ENCODE data around the gene DHX15. TPM values are rescaled to one million over a fixed set of nuclear protein-coding genes. Genes with fewer than 3 reads are reported as not detected.

The DHX15 gene
- total RNA-seq, 1 donor from 2014 or later = 165 TPM

- Histone ChIP-seq H3K27me3 (ENCODE audit: control insufficient read depth in 3 of 3, insufficient read depth in 3 of 3, low read length in 3 of 3) (no peaks in the 10 kb centered on the region), H3K27ac (ENCODE audit: low read depth, low read length) (no peak overlapping the region), H3K4me3 (ENCODE audit: low read length in 3 of 3) (no peak overlapping the region), H3K9me3 (ENCODE audit: control insufficient read depth in 3 of 3, low read length in 3 of 3) (no peaks in the 10 kb centered on the region), H3K36me3 (ENCODE audit: control insufficient read depth in 3 of 3, insufficient read depth in 3 of 3, low read length in 3 of 3) (peaks cover 0 to 13% (median 11%) of the 10 kb centered on the region in 3 donors), H3K9ac (ENCODE audit: low read depth in 1 of 3, low read length in 3 of 3) (no peak overlapping the region), H3K4me1 (ENCODE audit: control insufficient read depth in 3 of 3, insufficient read depth in 3 of 3, low read length in 3 of 3) (peaks cover 3 to 8% (median 7%) of the 10 kb centered on the region in 3 donors)
Observed at GRCh38 chr4:24521544-24521943, 62.8 kb downstream of the DHX15 start.

- Histone ChIP-seq H3K36me3 (ENCODE audit: control insufficient read depth in 3 of 3, insufficient read depth in 3 of 3, low read length in 3 of 3) (peaks cover 0 to 6% (median 3%) of the 10 kb centered on the region in 3 donors), H3K9me3 (ENCODE audit: control insufficient read depth in 3 of 3, low read length in 3 of 3) (no peaks in the 10 kb centered on the region), H3K27ac (ENCODE audit: low read depth, low read length) (no peak overlapping the region), H3K4me3 (ENCODE audit: low read length in 3 of 3) (no peak overlapping the region), H3K27me3 (ENCODE audit: control insufficient read depth in 3 of 3, insufficient read depth in 3 of 3, low read length in 3 of 3) (no peaks in the 10 kb centered on the region), H3K9ac (ENCODE audit: low read depth in 1 of 3, low read length in 3 of 3) (no peak overlapping the region), H3K4me1 (ENCODE audit: control insufficient read depth in 3 of 3, insufficient read depth in 3 of 3, low read length in 3 of 3) (peaks cover 3 to 8% (median 7%) of the 10 kb centered on the region in 3 donors)
Observed at GRCh38 chr4:24519649-24520048, 64.7 kb downstream of the DHX15 start.

GRCh38 chr4:24517676-24518075 lies 66.7 kb downstream of the DHX15 start:
- Histone ChIP-seq H3K9me3 (ENCODE audit: control insufficient read depth in 3 of 3, low read length in 3 of 3) (no peaks in the 10 kb centered on the region), H3K27ac (ENCODE audit: low read depth, low read length) (no peak overlapping the region), H3K36me3 (ENCODE audit: control insufficient read depth in 3 of 3, insufficient read depth in 3 of 3, low read length in 3 of 3) (peaks cover 0 to 4% (median 0%) of the 10 kb centered on the region in 3 donors), H3K4me1 (ENCODE audit: control insufficient read depth in 3 of 3, insufficient read depth in 3 of 3, low read length in 3 of 3) (peaks cover 3 to 8% (median 7%) of the 10 kb centered on the region in 3 donors), H3K4me3 (ENCODE audit: low read length in 3 of 3) (no peak overlapping the region), H3K9ac (ENCODE audit: low read depth in 1 of 3, low read length in 3 of 3) (no peak overlapping the region), H3K27me3 (ENCODE audit: control insufficient read depth in 3 of 3, insufficient read depth in 3 of 3, low read length in 3 of 3) (no peaks in the 10 kb centered on the region)

GRCh38 chr4:24516926-24517325 lies 67.4 kb downstream of the DHX15 start:
- Histone ChIP-seq H3K4me1 (ENCODE audit: control insufficient read depth in 3 of 3, insufficient read depth in 3 of 3, low read length in 3 of 3) (peaks cover 3 to 8% (median 7%) of the 10 kb centered on the region in 3 donors), H3K36me3 (ENCODE audit: control insufficient read depth in 3 of 3, insufficient read depth in 3 of 3, low read length in 3 of 3) (peaks cover 0 to 4% (median 0%) of the 10 kb centered on the region in 3 donors), H3K27me3 (ENCODE audit: control insufficient read depth in 3 of 3, insufficient read depth in 3 of 3, low read length in 3 of 3) (no peaks in the 10 kb centered on the region), H3K4me3 (ENCODE audit: low read length in 3 of 3) (no peak overlapping the region), H3K9me3 (ENCODE audit: control insufficient read depth in 3 of 3, low read length in 3 of 3) (no peaks in the 10 kb centered on the region), H3K9ac (ENCODE audit: low read depth in 1 of 3, low read length in 3 of 3) (no peak overlapping the region), H3K27ac (ENCODE audit: low read depth, low read length) (no peak overlapping the region)

- Histone ChIP-seq H3K36me3 (ENCODE audit: control insufficient read depth in 3 of 3, insufficient read depth in 3 of 3, low read length in 3 of 3) (peaks cover 0 to 4% (median 0%) of the 10 kb centered on the region in 3 donors), H3K27me3 (ENCODE audit: control insufficient read depth in 3 of 3, insufficient read depth in 3 of 3, low read length in 3 of 3) (no peaks in the 10 kb centered on the region)
Observed at GRCh38 chr4:24515698-24516097, 68.7 kb downstream of the DHX15 start.

GRCh38 chr4:24514808-24515207 lies 69.5 kb downstream of the DHX15 start:
- H3K36me3 ChIP-seq (ENCODE audit: control insufficient read depth in 3 of 3, insufficient read depth in 3 of 3, low read length in 3 of 3) = peaks cover 0 to 4% (median 0%) of the 10 kb centered on the region in 3 donors
- no peak overlapping the region for H3K4me3 ChIP-seq (ENCODE audit: low read length in 3 of 3)
- no peak overlapping the region for H3K27ac ChIP-seq (ENCODE audit: low read depth, low read length)
- peaks cover 3 to 7% (median 7%) of the 10 kb centered on the region in 3 donors for H3K4me1 ChIP-seq (ENCODE audit: control insufficient read depth in 3 of 3, insufficient read depth in 3 of 3, low read length in 3 of 3)
- H3K9ac ChIP-seq (ENCODE audit: low read depth in 1 of 3, low read length in 3 of 3) = no peak overlapping the region
- no peaks in the 10 kb centered on the region for H3K9me3 ChIP-seq (ENCODE audit: control insufficient read depth in 3 of 3, low read length in 3 of 3)
- H3K27me3 ChIP-seq (ENCODE audit: control insufficient read depth in 3 of 3, insufficient read depth in 3 of 3, low read length in 3 of 3) = no peaks in the 10 kb centered on the region

More at GRCh38 chr4:24515698-24516097, 68.7 kb downstream of the DHX15 start:
- no peak overlapping the region for H3K4me3 ChIP-seq (ENCODE audit: low read length in 3 of 3)
- H3K4me1 ChIP-seq (ENCODE audit: control insufficient read depth in 3 of 3, insufficient read depth in 3 of 3, low read length in 3 of 3) = peaks cover 3 to 8% (median 7%) of the 10 kb centered on the region in 3 donors
- no peaks in the 10 kb centered on the region for H3K9me3 ChIP-seq (ENCODE audit: control insufficient read depth in 3 of 3, low read length in 3 of 3)
- no peak overlapping the region for H3K27ac ChIP-seq (ENCODE audit: low read depth, low read length)
- no peak overlapping the region for H3K9ac ChIP-seq (ENCODE audit: low read depth in 1 of 3, low read length in 3 of 3)

GRCh38 chr4:24513718-24514117 lies 70.6 kb downstream of the DHX15 start:
- H3K4me1 ChIP-seq (ENCODE audit: control insufficient read depth in 3 of 3, insufficient read depth in 3 of 3, low read length in 3 of 3) = peaks cover 3% of the 10 kb centered on the region in 3 donors
- no peak overlapping the region for H3K9ac ChIP-seq (ENCODE audit: low read depth in 1 of 3, low read length in 3 of 3)
- H3K27me3 ChIP-seq (ENCODE audit: control insufficient read depth in 3 of 3, insufficient read depth in 3 of 3, low read length in 3 of 3) = no peaks in the 10 kb centered on the region
- H3K9me3 ChIP-seq (ENCODE audit: control insufficient read depth in 3 of 3, low read length in 3 of 3) = no peaks in the 10 kb centered on the region
- no peak overlapping the region for H3K4me3 ChIP-seq (ENCODE audit: low read length in 3 of 3)
- no peak overlapping the region for H3K27ac ChIP-seq (ENCODE audit: low read depth, low read length)
- H3K36me3 ChIP-seq (ENCODE audit: control insufficient read depth in 3 of 3, insufficient read depth in 3 of 3, low read length in 3 of 3) = peaks cover 0 to 4% (median 0%) of the 10 kb centered on the region in 3 donors

- H3K36me3 ChIP-seq (ENCODE audit: control insufficient read depth in 3 of 3, insufficient read depth in 3 of 3, low read length in 3 of 3) = peaks cover 0 to 4% (median 0%) of the 10 kb centered on the region in 3 donors
- H3K27me3 ChIP-seq (ENCODE audit: control insufficient read depth in 3 of 3, insufficient read depth in 3 of 3, low read length in 3 of 3) = no peaks in the 10 kb centered on the region
- no peak overlapping the region for H3K27ac ChIP-seq (ENCODE audit: low read depth, low read length)
- no peak overlapping the region for H3K4me3 ChIP-seq (ENCODE audit: low read length in 3 of 3)
- no peaks in the 10 kb centered on the region for H3K4me1 ChIP-seq (ENCODE audit: control insufficient read depth in 3 of 3, insufficient read depth in 3 of 3, low read length in 3 of 3)
- H3K9ac ChIP-seq (ENCODE audit: low read depth in 1 of 3, low read length in 3 of 3) = no peak overlapping the region
- H3K9me3 ChIP-seq (ENCODE audit: control insufficient read depth in 3 of 3, low read length in 3 of 3) = no peaks in the 10 kb centered on the region
Observed at GRCh38 chr4:24511371-24512063, 72.8 kb downstream of the DHX15 start.

- Histone ChIP-seq H3K4me3 (ENCODE audit: low read length in 3 of 3) (no peak overlapping the region), H3K27ac (ENCODE audit: low read depth, low read length) (no peak overlapping the region), H3K9ac (ENCODE audit: low read depth in 1 of 3, low read length in 3 of 3) (no peak overlapping the region), H3K36me3 (ENCODE audit: control insufficient read depth in 3 of 3, insufficient read depth in 3 of 3, low read length in 3 of 3) (no peaks in the 10 kb centered on the region), H3K27me3 (ENCODE audit: control insufficient read depth in 3 of 3, insufficient read depth in 3 of 3, low read length in 3 of 3) (no peaks in the 10 kb centered on the region), H3K9me3 (ENCODE audit: control insufficient read depth in 3 of 3, low read length in 3 of 3) (no peaks in the 10 kb centered on the region), H3K4me1 (ENCODE audit: control insufficient read depth in 3 of 3, insufficient read depth in 3 of 3, low read length in 3 of 3) (no peaks in the 10 kb centered on the region)
Observed at GRCh38 chr4:24510091-24510490, 74.3 kb downstream of the DHX15 start.

- Histone ChIP-seq H3K9me3 (ENCODE audit: control insufficient read depth in 3 of 3, low read length in 3 of 3) (no peaks in the 10 kb centered on the region), H3K9ac (ENCODE audit: low read depth in 1 of 3, low read length in 3 of 3) (no peak overlapping the region), H3K36me3 (ENCODE audit: control insufficient read depth in 3 of 3, insufficient read depth in 3 of 3, low read length in 3 of 3) (no peaks in the 10 kb centered on the region), H3K27me3 (ENCODE audit: control insufficient read depth in 3 of 3, insufficient read depth in 3 of 3, low read length in 3 of 3) (no peaks in the 10 kb centered on the region), H3K27ac (ENCODE audit: low read depth, low read length) (no peak overlapping the region), H3K4me1 (ENCODE audit: control insufficient read depth in 3 of 3, insufficient read depth in 3 of 3, low read length in 3 of 3) (no peaks in the 10 kb centered on the region), H3K4me3 (ENCODE audit: low read length in 3 of 3) (no peak overlapping the region)
Observed at GRCh38 chr4:24508541-24508940, 75.8 kb downstream of the DHX15 start.
